H1 (cell line): ENCODE results near the gene TRIM44.

Source experiments
- CHD2 ChIP-seq: IDR thresholded peaks from 2 replicates; pipeline ENCODE4 v1.6.1; 2012; ENCODE audit warnings: low read length, improper control_type of control experiment
- EP300 ChIP-seq, 2 experiments: IDR thresholded peaks; 1 replicate in 1 of 2; 2 replicates in 1 of 2; pipeline ENCODE4 v1.6.1; 2011 to 2012; ENCODE audit warnings: low read depth in 2 of 2, low read length in 2 of 2, mild to moderate bottlenecking in 2 of 2, borderline replicate concordance in 1 of 2, inconsistent platforms in 1 of 2, moderate library complexity in 1 of 2
- HDAC6 ChIP-seq: IDR thresholded peaks from one replicate; pipeline ENCODE4 v1.7.1; 2012; ENCODE audit warnings: low read depth, mild to moderate bottlenecking, inconsistent platforms, low read length, moderate library complexity
- JUND ChIP-seq: IDR thresholded peaks from 2 replicates; pipeline ENCODE4 v1.6.1; 2011; ENCODE audit warnings: mild to moderate bottlenecking, improper control_type of control experiment, low read length
- KDM4A ChIP-seq: IDR thresholded peaks from one replicate; pipeline ENCODE4 v1.7.1; 2012; ENCODE audit warnings: low read depth, mild to moderate bottlenecking, moderate library complexity, low read length, inconsistent platforms; ENCODE audit not compliant: severe bottlenecking
- NRF1 ChIP-seq: IDR thresholded peaks from 2 replicates; pipeline ENCODE4 v1.6.1; 2011; ENCODE audit warnings: mild to moderate bottlenecking, low read depth, low read length, improper control_type of control experiment
- POLR2A ChIP-seq, 2 experiments: IDR thresholded peaks; 1 replicate in 1 of 2; 2 replicates in 1 of 2; pipeline ENCODE4 v1.6.1; 2011; ENCODE audit warnings: low read depth in 2 of 2, low read length in 2 of 2, mild to moderate bottlenecking in 2 of 2; ENCODE audit errors: control extremely low read depth in 1 of 2
- RFX5 ChIP-seq: IDR thresholded peaks from 2 replicates; pipeline ENCODE4 v1.6.1; 2011; ENCODE audit warnings: low read depth, low read length, improper control_type of control experiment, borderline replicate concordance
- TF ChIP-seq, protein P1 (sequence below), 3 experiments: IDR thresholded peaks; 1 replicate in 2 of 3; 2 replicates in 1 of 3; pipeline versions ENCODE4 v1.5.1 to v1.6.1; 2011; ENCODE audit warnings: low read length in 3 of 3, mild to moderate bottlenecking in 3 of 3, inconsistent platforms in 2 of 3, low read depth in 1 of 3, moderate library complexity in 1 of 3; ENCODE audit not compliant: insufficient read depth in 1 of 3; ENCODE audit errors: control extremely low read depth in 1 of 3
- TF ChIP-seq, protein P2 (sequence below): IDR thresholded peaks from 2 replicates; pipeline ENCODE4 v1.6.1; 2011; ENCODE audit warnings: low read depth, mild to moderate bottlenecking, low read length; ENCODE audit not compliant: insufficient read depth
- TF ChIP-seq, protein P3 (sequence below): IDR thresholded peaks from 2 replicates; pipeline ENCODE4 v1.6.1; 2012; ENCODE audit warnings: inconsistent platforms
- TF ChIP-seq, protein P4 (sequence below): IDR thresholded peaks from 2 replicates; pipeline ENCODE4 v1.6.1; 2012; ENCODE audit warnings: low read length, inconsistent platforms

GRCh38 chr11:35730254-35730653, 67.7 kb downstream of the TRIM44 start:
- no peak for TF ChIP-seq RFX5
- TF ChIP-seq, protein P1, sequence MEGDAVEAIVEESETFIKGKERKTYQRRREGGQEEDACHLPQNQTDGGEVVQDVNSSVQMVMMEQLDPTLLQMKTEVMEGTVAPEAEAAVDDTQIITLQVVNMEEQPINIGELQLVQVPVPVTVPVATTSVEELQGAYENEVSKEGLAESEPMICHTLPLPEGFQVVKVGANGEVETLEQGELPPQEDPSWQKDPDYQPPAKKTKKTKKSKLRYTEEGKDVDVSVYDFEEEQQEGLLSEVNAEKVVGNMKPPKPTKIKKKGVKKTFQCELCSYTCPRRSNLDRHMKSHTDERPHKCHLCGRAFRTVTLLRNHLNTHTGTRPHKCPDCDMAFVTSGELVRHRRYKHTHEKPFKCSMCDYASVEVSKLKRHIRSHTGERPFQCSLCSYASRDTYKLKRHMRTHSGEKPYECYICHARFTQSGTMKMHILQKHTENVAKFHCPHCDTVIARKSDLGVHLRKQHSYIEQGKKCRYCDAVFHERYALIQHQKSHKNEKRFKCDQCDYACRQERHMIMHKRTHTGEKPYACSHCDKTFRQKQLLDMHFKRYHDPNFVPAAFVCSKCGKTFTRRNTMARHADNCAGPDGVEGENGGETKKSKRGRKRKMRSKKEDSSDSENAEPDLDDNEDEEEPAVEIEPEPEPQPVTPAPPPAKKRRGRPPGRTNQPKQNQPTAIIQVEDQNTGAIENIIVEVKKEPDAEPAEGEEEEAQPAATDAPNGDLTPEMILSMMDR (IDR thresholded peaks at IDR 0.05; ENCODE audit: control extremely low read depth in 1 of 3, insufficient read depth in 1 of 3, low read depth in 1 of 3, low read length in 3 of 3) = no peak
- no peak for TF ChIP-seq POLR2A (IDR thresholded peaks at IDR 0.05; ENCODE audit: control extremely low read depth in 1 of 2, low read depth in 2 of 2, low read length in 2 of 2)
- TF ChIP-seq, protein P2, sequence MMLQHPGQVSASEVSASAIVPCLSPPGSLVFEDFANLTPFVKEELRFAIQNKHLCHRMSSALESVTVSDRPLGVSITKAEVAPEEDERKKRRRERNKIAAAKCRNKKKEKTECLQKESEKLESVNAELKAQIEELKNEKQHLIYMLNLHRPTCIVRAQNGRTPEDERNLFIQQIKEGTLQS = no peak
- no peak for TF ChIP-seq NRF1
- TF ChIP-seq KDM4A = no peak
- TF ChIP-seq JUND = no peak
- TF ChIP-seq, protein P3, sequence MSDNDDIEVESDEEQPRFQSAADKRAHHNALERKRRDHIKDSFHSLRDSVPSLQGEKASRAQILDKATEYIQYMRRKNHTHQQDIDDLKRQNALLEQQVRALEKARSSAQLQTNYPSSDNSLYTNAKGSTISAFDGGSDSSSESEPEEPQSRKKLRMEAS = no peak
- TF ChIP-seq EP300 (IDR thresholded peaks at IDR 0.05; ENCODE audit: borderline replicate concordance in 1 of 2, low read depth in 2 of 2, low read length in 2 of 2) = no peak
- TF ChIP-seq, protein P4, sequence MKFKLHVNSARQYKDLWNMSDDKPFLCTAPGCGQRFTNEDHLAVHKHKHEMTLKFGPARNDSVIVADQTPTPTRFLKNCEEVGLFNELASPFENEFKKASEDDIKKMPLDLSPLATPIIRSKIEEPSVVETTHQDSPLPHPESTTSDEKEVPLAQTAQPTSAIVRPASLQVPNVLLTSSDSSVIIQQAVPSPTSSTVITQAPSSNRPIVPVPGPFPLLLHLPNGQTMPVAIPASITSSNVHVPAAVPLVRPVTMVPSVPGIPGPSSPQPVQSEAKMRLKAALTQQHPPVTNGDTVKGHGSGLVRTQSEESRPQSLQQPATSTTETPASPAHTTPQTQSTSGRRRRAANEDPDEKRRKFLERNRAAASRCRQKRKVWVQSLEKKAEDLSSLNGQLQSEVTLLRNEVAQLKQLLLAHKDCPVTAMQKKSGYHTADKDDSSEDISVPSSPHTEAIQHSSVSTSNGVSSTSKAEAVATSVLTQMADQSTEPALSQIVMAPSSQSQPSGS = no peak
- no peak for TF ChIP-seq CHD2
- no peak for TF ChIP-seq HDAC6
